ENCODE measurements around the gene ZIC1. TPM values are rescaled to one million over a fixed set of nuclear protein-coding genes. Genes with fewer than 3 reads are reported as not detected.

ZIC1 gene
- total RNA-seq, 4 donors from 2014 or later: not detected

DNA sequence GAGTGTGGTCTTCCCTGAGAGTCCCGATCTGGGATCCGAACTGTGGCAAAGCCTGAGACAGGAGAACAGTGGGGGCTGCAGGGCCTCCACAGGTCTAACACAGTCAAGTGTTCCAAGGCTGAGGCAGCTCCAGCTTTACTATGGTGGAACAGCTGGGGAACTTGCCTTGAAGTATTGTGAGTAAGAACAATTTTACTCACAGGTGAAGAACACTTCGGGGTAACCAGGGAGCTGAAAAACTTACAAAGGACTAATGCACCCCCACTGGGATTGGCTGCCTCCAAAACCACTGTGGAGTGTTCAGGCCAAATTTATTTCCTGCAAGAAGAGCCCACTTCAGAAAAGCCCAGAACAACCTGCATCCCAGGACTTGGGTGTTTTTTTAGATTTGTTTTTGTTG lies 28.2 kb upstream of the ZIC1 start:
- no peaks in the 10 kb centered on the region for H3K4me1 ChIP-seq
- H3K9me3 ChIP-seq: no peaks in the 10 kb centered on the region
- H3K27me3 ChIP-seq: peaks cover 3 to 100% of the 10 kb centered on the region in 2 donors
- WGBS, 2 donors: 15 to 20% methylated on average over 1 to 3 of the region's 3 CpGs
- no peak for TF ChIP-seq POLR2A (IDR thresholded peaks at IDR 0.05)
- TF ChIP-seq, protein P1, sequence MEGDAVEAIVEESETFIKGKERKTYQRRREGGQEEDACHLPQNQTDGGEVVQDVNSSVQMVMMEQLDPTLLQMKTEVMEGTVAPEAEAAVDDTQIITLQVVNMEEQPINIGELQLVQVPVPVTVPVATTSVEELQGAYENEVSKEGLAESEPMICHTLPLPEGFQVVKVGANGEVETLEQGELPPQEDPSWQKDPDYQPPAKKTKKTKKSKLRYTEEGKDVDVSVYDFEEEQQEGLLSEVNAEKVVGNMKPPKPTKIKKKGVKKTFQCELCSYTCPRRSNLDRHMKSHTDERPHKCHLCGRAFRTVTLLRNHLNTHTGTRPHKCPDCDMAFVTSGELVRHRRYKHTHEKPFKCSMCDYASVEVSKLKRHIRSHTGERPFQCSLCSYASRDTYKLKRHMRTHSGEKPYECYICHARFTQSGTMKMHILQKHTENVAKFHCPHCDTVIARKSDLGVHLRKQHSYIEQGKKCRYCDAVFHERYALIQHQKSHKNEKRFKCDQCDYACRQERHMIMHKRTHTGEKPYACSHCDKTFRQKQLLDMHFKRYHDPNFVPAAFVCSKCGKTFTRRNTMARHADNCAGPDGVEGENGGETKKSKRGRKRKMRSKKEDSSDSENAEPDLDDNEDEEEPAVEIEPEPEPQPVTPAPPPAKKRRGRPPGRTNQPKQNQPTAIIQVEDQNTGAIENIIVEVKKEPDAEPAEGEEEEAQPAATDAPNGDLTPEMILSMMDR (IDR thresholded peaks at IDR 0.05): no peak
- no peak for TF ChIP-seq EP300 (IDR thresholded peaks at IDR 0.05)
- no peak overlapping the region for H3K27ac ChIP-seq
- no peaks in the 10 kb centered on the region for H3K36me3 ChIP-seq
- no peak for DNase-seq (ENCODE audit: low spot score in 2 of 2)
- H3K4me3 ChIP-seq: no peak overlapping the region

DNA sequence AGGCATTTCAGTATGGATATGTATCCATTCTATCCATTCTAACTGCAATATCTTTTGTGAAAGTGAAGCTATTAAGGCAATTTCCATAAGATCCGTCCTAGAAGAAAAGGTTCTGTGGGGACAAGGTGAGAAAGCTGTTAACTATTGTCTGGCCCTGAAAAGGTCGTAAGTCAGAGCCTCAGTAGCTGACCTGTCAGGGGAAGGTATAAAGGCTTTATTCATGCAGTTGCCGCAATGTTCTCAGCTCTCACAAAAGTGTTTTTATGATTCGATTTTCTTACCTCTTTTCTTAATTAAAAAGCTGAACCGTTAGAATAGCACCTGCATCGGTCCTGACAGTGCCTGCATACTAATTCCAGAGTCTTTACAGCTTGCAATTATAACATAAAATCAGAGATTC lies 27.6 kb upstream of the ZIC1 start:
- no peaks in the 10 kb centered on the region for H3K9me3 ChIP-seq
- no peaks in the 10 kb centered on the region for H3K4me1 ChIP-seq
- DNase-seq (ENCODE audit: low spot score in 2 of 2): no peak
- no peak overlapping the region for H3K27ac ChIP-seq
- H3K36me3 ChIP-seq: no peaks in the 10 kb centered on the region
- peaks cover 3 to 100% of the 10 kb centered on the region in 2 donors for H3K27me3 ChIP-seq
- no peak overlapping the region for H3K4me3 ChIP-seq
- no peak for TF ChIP-seq EP300 (IDR thresholded peaks at IDR 0.05)
- TF ChIP-seq POLR2A (IDR thresholded peaks at IDR 0.05): no peak
- TF ChIP-seq, protein P1 (IDR thresholded peaks at IDR 0.05): no peak
- 13 to 18% methylated on average over 6 of the region's 6 CpGs for whole genome bisulfite sequencing, 2 donors

DNA sequence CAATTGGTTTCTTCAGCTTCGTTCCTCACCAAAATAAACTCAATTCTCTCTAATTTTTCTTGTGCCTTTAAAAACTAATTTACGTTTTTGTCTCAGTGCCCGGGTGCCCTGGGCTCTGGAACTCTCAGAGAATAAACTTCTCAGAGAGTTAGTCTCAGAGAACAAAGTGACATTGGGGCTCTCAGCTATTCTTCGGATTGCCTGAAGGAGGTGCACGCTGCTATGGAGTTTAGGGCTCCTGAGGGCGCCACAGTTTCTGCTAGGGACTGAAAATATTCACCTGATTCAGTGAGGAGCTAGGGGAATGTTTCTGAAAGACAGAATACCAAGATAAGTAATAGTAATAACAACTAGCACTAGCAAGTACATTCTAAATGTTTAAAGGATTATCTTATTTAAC lies 25.5 kb upstream of the ZIC1 start:
- H3K9me3 ChIP-seq: peaks cover 0 to 4% (median 0%) of the 10 kb centered on the region in 4 donors
- H3K27me3 ChIP-seq: peaks cover 3 to 100% of the 10 kb centered on the region in 2 donors
- H3K4me1 ChIP-seq: no peaks in the 10 kb centered on the region
- TF ChIP-seq EP300 (IDR thresholded peaks at IDR 0.05): no peak
- no peak for TF ChIP-seq POLR2A (IDR thresholded peaks at IDR 0.05)
- TF ChIP-seq, protein P1 (IDR thresholded peaks at IDR 0.05): no peak
- no peak overlapping the region for H3K4me3 ChIP-seq
- no peaks in the 10 kb centered on the region for H3K36me3 ChIP-seq
- WGBS, 2 donors: 5 to 7% methylated on average over 6 of the region's 6 CpGs
- DNase-seq (ENCODE audit: low spot score in 2 of 2): no peak
- no peak overlapping the region for H3K27ac ChIP-seq

DNA sequence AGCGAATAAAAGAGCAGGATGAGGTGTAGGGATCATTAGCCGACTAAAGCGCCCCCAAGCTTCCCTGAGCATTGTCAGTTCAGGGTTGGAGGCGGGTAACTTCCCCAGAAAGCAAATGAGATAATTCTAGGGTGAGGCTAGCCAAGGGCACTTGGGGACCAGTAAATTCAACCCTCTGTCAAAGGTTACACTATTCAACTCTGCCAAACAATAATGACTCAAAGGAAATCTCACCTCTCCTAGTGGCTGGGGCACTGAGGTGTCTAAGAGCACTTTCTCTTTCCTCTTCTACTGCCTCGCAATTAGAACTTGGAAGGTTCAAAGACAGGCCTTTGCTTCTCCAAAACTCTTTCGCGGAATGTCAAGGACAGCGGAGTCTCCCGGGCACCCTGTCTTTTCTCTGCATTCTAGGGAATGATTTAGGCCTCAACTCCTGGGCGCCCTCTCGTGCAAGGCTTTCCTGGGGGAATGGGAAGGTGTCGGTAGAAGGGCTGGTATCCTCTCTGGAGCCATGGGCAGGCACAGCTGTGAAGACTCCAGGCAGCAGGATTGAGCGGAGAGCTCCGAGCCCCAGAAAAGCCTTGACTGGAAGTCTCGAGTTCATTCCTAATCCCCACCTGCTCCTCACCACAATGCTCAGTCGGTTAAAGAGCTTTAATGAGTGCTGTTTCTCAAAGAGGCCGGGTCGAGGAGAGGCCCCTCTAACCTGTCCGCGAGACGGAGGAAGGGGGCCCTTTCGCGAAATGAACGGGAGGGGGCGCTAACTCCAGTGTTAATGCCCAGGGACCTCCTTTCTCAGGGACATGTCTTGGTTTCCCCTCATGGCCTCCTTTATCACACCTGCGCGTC lies 24.7 kb upstream of the ZIC1 start:
- Histone ChIP-seq H3K27me3 (peaks cover 3 to 100% of the 10 kb centered on the region in 2 donors), H3K27ac (no peak overlapping the region), H3K9me3 (peaks cover 0 to 7% (median 0%) of the 10 kb centered on the region in 4 donors), H3K4me1 (no peaks in the 10 kb centered on the region), H3K4me3 (no peak overlapping the region), H3K36me3 (no peaks in the 10 kb centered on the region)
- DNase-seq (ENCODE audit: low spot score in 2 of 2): no peak
- WGBS, 2 donors: 10 to 13% methylated on average over 26 to 27 of the region's 27 CpGs
- TF ChIP-seq POLR2A (IDR thresholded peaks at IDR 0.05): no peak
- no peak for TF ChIP-seq EP300 (IDR thresholded peaks at IDR 0.05)
- TF ChIP-seq, protein P1 (IDR thresholded peaks at IDR 0.05): no peak

Measured in tibial nerve (tissue), 4 donors.